Amygdala (tissue), 56 donors: Measurements from ENCODE around the gene SSU72.

Experiments
- DNase-seq, 56 donors: peaks; one replicate each; lab custom pipeline; 2025; lab: John Stamatoyannopoulos, UW

Gene SSU72

DNA sequence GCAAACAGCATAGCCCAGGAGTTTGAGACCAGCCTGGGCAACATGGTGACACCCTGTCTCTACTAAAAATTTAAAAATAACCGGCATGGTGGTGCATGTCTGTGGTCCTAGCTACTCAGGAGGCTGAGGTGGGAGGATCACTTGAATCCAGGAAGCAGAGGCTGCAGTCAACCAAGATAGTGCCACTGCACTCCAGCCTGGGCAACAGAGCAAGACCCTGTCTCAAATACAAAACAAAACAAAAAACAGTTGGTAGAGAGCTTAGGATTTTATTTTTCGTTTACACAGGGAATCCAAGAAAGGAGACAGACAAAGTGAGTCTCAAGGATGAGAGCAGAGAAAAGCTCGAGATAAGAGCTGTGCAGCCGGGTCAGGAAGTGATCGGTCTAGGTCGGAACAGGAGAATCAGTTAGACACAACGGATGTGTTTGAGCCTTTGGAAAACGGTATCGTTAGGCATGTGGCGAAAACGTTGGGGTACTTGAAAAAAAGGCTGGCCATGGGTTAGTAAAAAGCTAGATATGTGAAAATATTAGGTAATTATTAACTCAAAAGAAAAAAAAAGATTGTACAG lies 38.9 kb upstream of the SSU72 start:
- DNase-seq, result no peak

DNA sequence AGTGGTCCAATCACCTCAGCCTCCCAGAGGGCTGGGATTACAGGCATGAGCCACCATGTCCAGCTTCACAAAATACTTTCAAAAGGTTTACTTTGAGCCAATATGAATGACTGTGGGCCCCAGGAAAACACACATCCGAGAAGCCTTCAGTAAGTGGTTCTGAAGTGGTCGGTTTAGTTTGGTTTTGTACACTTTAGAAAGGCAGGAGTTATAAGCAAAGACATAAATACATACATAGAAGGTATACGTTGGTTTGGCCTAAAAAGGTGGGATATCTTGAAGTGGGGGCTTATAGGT lies 37.4 kb upstream of the SSU72 start:
- no peak for DNase-seq

DNA sequence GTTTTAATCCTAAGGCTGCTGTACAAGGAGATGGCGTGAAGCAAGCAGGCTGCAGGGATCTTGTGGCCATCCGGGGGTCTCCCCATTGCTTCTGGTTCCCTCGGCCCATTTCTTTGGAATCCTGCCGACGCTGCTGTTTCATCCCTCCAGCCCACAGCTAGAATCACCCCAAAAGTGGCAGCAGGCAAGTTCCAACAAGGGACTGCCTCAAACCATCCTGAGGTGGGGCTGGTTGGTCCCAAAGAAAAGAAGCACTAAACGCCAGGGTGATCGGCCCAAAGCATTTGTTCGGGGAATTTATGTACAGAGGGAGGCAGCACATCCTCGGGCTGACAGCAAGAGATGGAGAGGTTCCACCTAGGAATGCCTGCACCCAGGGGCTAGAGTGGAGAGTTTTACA lies 36.1 kb upstream of the SSU72 start:
- no peak for DNase-seq

GRCh38 chr1:1609822-1610485 lies 35.3 kb upstream of the SSU72 start:
- DNase-seq, result no peak

- DNase-seq, result no peak
Measured at GRCh38 chr1:1606232-1606631, 31.6 kb upstream of the SSU72 start.

- DNase-seq, result no peak
Measured at GRCh38 chr1:1605724-1606123, 31.1 kb upstream of the SSU72 start.

GRCh38 chr1:1605034-1605591 lies 30.4 kb upstream of the SSU72 start:
- no peak for DNase-seq

GRCh38 chr1:1604374-1605033 lies 29.8 kb upstream of the SSU72 start:
- DNase-seq, result no peak

- no peak for DNase-seq
Measured at GRCh38 chr1:1603671-1604373, 29.2 kb upstream of the SSU72 start.

DNA sequence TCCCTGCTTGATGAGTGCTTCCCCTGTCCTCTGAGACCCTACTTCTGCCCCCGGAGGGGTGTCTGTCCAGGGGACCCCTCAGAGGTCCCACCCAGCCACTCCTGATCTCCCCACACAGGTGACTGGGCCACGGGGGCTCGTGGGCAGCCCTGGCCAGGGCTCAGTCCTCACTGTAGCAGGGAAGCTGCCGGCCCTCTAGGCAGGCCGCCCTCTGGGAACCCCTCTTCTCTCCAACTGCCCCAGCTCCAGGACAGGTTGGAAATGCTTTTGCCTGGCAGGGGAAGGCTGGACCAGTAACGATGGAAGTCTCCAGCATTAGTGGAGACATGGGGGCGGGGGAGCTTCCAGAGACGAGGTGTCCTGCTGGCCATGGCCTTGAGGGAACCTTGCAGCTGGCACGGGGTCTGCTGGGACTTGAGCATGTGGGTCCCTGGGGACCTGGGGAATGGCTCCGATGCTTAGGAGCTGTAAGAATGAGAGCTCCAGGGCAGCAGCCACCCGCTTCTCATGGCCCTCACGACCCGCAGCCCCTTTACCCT lies 28.4 kb upstream of the SSU72 start:
- DNase-seq, result no peak

DNA sequence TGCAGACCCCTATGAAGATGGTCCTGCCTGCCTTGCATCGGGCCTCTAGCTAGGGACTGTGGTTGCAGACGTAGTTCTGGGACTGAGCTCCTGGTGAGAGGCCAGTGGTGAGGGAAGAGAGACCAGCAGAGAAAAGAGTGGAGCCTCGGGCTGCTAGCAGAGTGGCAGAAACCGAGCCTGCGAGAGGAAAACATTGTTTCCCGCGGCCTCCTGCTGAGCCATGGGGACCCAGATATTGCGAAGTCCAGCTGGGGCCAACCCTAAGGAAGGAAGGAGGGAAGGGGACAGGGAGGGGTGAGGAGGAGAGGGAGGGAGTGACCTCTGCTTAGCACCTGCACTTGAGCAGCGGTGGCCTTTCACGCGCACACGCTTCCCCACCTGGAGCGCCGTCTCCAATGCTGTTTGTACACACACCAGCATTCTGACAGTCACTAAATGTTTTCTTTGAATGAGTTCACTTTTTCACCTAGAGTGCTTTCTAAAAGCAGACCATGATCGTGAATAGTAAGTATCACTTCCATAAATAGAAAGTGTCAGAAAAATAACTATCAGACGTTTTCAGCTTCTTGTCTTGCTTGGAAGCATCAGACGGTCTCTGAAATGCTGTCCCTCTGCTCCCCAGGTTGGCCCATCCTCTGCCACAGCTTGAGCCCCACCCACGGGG lies 27.8 kb upstream of the SSU72 start:
- no peak for DNase-seq

GRCh38 chr1:1601564-1602303 lies 27.1 kb upstream of the SSU72 start:
- no peak for DNase-seq

GRCh38 chr1:1600861-1601563 lies 26.3 kb upstream of the SSU72 start:
- no peak for DNase-seq

- DNase-seq, result no peak
Measured at GRCh38 chr1:1599935-1600860, 25.5 kb upstream of the SSU72 start, which contains the start of gene FNDC10. Gene FNDC10, minus strand, starts transcription at chr1:1600135. Its CDS starts 120 bp downstream, at chr1:1600015.

GRCh38 chr1:1599030-1599934 lies 24.6 kb upstream of the SSU72 start:
- peak in 2 of 56 donors; percentile 16 to 18 for DNase-seq

DNA sequence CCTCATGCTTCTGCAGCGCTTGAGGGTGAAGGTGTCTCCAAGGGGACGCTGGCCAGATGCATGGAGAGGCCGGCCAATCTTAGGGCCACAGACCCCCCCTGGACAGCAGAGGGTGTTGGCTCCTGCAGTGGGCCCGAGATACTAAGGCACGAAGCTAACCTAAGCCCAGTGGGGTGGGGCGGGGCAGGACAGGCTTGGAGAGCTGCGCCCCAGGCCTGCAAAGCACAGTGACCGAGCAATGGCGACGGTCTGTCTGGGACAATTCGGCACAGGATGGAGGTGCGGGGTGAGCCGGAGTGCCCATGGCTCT lies 24.0 kb upstream of the SSU72 start:
- no peak for DNase-seq

- DNase-seq, result no peak
Measured at GRCh38 chr1:1598051-1598719, 23.5 kb upstream of the SSU72 start.
